WTC11 (cell line): ENCODE results near the gene MKLN1.

Experiments used
- CTCF ChIP-seq: fragments of 200-600 bp; IDR thresholded peaks from 2 replicates; pipeline ENCODE4 v1.8.0; 2022; ENCODE audit warnings: antibody characterized with exemption
- HMGXB4 ChIP-seq: sonication (generic); formaldehyde crosslinking; IDR thresholded peaks from 2 replicates; pipeline ENCODE4 v1.8.1; 2023; ENCODE audit warnings: mild to moderate bottlenecking, moderate library complexity, missing genetic modification reagents
- STAT6 ChIP-seq: sonication (generic); formaldehyde crosslinking; conservative IDR thresholded peaks from 2 replicates; pipeline ENCODE4 v1.8.1; 2023; ENCODE audit warnings: mild to moderate bottlenecking, low read depth, missing genetic modification reagents, moderate library complexity

- TF ChIP-seq STAT6 (CRISPR knock-in tag) (no peak), CTCF (no peak), HMGXB4 (no peak)
Measured at GRCh38 chr7:131443496-131443895, 115.8 kb downstream of the MKLN1 start.
